ENCODE measurements around the gene RBP3. TPM values are rescaled to one million over a fixed set of nuclear protein-coding genes. Genes with fewer than 3 reads are reported as not detected.

The RBP3 gene
- total and polyA plus RNA-seq, 2 experiments from 2014 or later: 0.53 to 1.3 TPM

DNA sequence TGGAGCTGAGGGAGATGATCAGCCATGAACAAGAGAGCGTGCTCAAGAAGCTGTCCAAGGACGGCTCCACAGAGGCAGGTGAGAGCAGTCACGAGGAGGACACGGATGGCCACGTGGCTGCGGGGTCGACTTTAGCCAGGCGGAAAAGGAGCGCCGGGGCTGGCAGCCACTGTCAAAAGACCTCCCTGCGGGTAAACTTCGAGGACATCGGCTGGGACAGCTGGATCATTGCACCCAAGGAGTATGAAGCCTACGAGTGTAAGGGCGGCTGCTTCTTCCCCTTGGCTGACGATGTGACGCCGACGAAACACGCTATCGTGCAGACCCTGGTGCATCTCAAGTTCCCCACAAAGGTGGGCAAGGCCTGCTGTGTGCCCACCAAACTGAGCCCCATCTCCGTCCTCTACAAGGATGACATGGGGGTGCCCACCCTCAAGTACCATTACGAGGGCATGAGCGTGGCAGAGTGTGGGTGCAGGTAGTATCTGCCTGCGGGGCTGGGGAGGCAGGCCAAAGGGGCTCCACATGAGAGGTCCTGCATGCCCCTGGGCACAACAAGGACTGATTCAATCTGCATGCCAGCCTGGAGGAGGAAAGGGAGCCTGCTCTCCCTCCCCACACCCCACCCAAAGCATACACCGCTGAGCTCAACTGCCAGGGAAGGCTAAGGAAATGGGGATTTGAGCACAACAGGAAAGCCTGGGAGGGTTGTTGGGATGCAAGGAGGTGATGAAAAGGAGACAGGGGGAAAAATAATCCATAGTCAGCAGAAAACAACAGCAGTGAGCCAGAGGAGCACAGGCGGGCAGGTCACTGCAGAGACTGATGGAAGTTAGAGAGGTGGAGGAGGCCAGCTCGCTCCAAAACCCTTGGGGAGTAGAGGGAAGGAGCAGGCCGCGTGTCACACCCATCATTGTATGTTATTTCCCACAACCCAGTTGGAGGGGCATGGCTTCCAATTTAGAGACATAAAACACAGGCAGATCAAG, 22.6 kb upstream of the RBP3 start:
- no peaks in the 10 kb centered on the region for H3K79me2 ChIP-seq
- no peaks in the 10 kb centered on the region for H4K20me1 ChIP-seq (ENCODE audit: insufficient read depth, poor library complexity, severe bottlenecking)
- no peak for DNase-seq (ENCODE audit: low spot score)
- peaks cover 11% of the 10 kb centered on the region for H3K27me3 ChIP-seq
- H3K27ac ChIP-seq: no peak overlapping the region
- no peak overlapping the region for H2AFZ ChIP-seq
- WGBS (ENCODE audit: low lambda C conversion rate, missing lambda C conversion rate): 96% methylated on average over 30 of the region's 30 CpGs
- TF ChIP-seq CTCF (IDR thresholded peaks at IDR 0.05; ENCODE audit: poor library complexity) (no peak), EZH2phosphoT487 (IDR thresholded peaks at IDR 0.05; ENCODE audit: low read depth, severe bottlenecking, unreplicated experiment) (no peak), EZH2 (IDR thresholded peaks at IDR 0.05; ENCODE audit: borderline replicate concordance) (no peak)
- H3K4me1 ChIP-seq (ENCODE audit: insufficient read depth): peaks cover 4% of the 10 kb centered on the region
- H3K36me3 ChIP-seq (replicated peaks; ENCODE audit: insufficient read depth, low read depth): no peaks in the 10 kb centered on the region
- no peaks in the 10 kb centered on the region for H3K9me3 ChIP-seq (ENCODE audit: low read depth)
- no peak overlapping the region for H3K4me2 ChIP-seq
- H3K4me3 ChIP-seq: no peak overlapping the region
- H3K9me2 ChIP-seq (replicated peaks; ENCODE audit: insufficient read depth): no peaks in the 10 kb centered on the region

- Histone ChIP-seq H3K4me2 (no peak overlapping the region), H3K9me2 (replicated peaks; ENCODE audit: insufficient read depth) (no peaks in the 10 kb centered on the region), H3K27ac (no peak overlapping the region), H3K79me2 (no peaks in the 10 kb centered on the region), H4K20me1 (ENCODE audit: insufficient read depth, poor library complexity, severe bottlenecking) (no peaks in the 10 kb centered on the region), H2AFZ (no peak overlapping the region), H3K4me1 (ENCODE audit: insufficient read depth) (peaks cover 5% of the 10 kb centered on the region), H3K9me3 (ENCODE audit: low read depth) (no peaks in the 10 kb centered on the region), H3K27me3 (peaks cover 11% of the 10 kb centered on the region), H3K36me3 (replicated peaks; ENCODE audit: insufficient read depth, low read depth) (no peaks in the 10 kb centered on the region), H3K4me3 (no peak overlapping the region)
- TF ChIP-seq EZH2 (IDR thresholded peaks at IDR 0.05; ENCODE audit: borderline replicate concordance) (no peak), CTCF (IDR thresholded peaks at IDR 0.05; ENCODE audit: poor library complexity) (no peak), EZH2phosphoT487 (IDR thresholded peaks at IDR 0.05; ENCODE audit: low read depth, severe bottlenecking, unreplicated experiment) (no peak)
- DNase-seq (ENCODE audit: low spot score): no peak
- 80% methylated on average over 5 of the region's 5 CpGs for WGBS (ENCODE audit: low lambda C conversion rate, missing lambda C conversion rate)
Observed at GRCh38 chr10:47326306-47326926, 21.7 kb upstream of the RBP3 start.

DNA sequence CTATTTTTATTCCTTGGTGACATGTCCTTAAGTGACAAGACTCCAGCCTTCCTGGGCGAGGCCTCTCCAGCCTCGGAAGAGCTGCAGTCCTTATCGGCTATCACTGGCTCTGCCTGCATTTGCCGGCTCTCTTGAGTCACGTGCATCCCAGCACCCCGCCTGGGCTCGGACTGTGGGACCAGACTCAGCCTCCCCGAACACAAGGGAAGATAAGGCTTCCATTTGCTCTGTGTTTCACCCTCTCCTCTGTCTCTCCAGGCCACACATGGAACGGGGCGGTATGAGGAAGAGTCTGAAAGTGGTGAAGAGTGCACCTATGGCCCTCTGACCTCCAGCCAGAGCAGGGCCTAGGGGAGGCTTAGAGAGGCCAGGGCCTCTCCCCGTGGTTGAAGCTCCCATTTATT, 21.2 kb upstream of the RBP3 start:
- Histone ChIP-seq H3K4me2 (no peak overlapping the region), H3K27ac (no peak overlapping the region), H3K36me3 (replicated peaks; ENCODE audit: insufficient read depth, low read depth) (no peaks in the 10 kb centered on the region), H4K20me1 (ENCODE audit: insufficient read depth, poor library complexity, severe bottlenecking) (no peaks in the 10 kb centered on the region), H3K4me1 (ENCODE audit: insufficient read depth) (peaks cover 5% of the 10 kb centered on the region), H3K4me3 (no peak overlapping the region), H2AFZ (no peak overlapping the region), H3K9me3 (ENCODE audit: low read depth) (no peaks in the 10 kb centered on the region), H3K9me2 (replicated peaks; ENCODE audit: insufficient read depth) (no peaks in the 10 kb centered on the region), H3K27me3 (peaks cover 11% of the 10 kb centered on the region), H3K79me2 (no peaks in the 10 kb centered on the region)
- no peak for TF ChIP-seq CTCF (IDR thresholded peaks at IDR 0.05; ENCODE audit: poor library complexity)
- TF ChIP-seq EZH2phosphoT487 (IDR thresholded peaks at IDR 0.05; ENCODE audit: low read depth, severe bottlenecking, unreplicated experiment): no peak
- WGBS (ENCODE audit: low lambda C conversion rate, missing lambda C conversion rate): 78% methylated on average over 11 of the region's 11 CpGs
- no peak for DNase-seq (ENCODE audit: low spot score)

All from hepatocyte (in vitro differentiated cells).